AG09309 (cell line): ENCODE data around the gene GJA3.

Experiments
- DNase-seq: peaks from one replicate; pipeline ENCODE4 v3.0.0-alpha.2; 2010; ENCODE audit warnings: low read depth
- H3K4me3 ChIP-seq: 2 replicates; pipeline ENCODE4 v1.5.1; 2011; ENCODE audit warnings: mild to moderate bottlenecking, low read depth, low read length, moderate library complexity; ENCODE audit not compliant: control insufficient read depth
- TF ChIP-seq, protein P1 (sequence below): IDR thresholded peaks from 2 replicates; pipeline ENCODE4 v1.5.1; 2011; ENCODE audit warnings: mild to moderate bottlenecking, low read depth, low read length, inconsistent platforms; ENCODE audit not compliant: insufficient read depth, control insufficient read depth; ENCODE audit errors: missing control alignments

The GJA3 gene

DNA sequence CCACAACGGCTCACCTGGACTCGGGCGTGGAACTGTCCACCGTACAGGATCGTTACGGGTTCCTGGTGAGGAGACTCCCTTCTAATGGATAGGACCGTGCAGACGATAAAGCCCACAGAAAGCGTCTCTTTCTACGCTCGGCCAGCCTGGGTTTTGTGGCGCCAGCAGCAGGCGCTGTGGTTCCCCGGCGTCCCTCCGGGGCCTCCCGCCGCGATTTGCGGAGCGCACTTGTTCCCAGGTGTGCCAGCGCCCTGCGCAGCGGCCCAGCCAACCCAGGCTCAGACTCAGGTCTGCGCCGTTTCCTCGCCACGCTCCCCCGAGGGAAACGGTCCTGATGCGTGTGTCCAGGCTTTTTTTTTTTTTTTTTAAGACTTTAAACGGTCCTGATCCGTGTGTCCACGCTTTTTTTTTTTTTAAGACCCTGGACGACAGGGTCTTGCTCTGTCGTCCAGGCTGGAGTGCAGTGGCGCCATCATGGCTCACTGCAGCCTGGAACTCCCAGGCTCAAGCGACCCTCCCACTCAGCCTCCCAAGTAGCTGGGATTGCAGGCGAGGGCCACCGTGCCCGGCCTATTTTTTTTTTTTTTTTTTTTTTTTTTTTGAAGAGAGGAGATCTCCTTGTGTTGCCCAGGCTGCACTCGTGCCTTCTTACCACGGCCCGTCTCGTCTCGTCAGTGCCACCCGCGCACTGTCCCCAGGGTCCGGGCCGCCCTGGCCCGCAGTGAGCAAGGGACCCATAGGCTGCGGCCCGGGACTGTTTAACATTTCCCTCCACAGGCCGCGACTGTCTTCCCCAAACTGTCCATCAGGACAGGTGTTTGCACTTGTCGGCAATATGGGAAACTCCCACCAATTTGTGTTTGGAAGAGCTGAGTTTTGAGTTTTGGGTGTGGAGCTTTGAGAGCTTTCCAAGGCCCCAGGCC, 23.8 kb downstream of the GJA3 start:
- DNase-seq = no peak
- no peak overlapping the region for H3K4me3 ChIP-seq
- TF ChIP-seq, protein P1, sequence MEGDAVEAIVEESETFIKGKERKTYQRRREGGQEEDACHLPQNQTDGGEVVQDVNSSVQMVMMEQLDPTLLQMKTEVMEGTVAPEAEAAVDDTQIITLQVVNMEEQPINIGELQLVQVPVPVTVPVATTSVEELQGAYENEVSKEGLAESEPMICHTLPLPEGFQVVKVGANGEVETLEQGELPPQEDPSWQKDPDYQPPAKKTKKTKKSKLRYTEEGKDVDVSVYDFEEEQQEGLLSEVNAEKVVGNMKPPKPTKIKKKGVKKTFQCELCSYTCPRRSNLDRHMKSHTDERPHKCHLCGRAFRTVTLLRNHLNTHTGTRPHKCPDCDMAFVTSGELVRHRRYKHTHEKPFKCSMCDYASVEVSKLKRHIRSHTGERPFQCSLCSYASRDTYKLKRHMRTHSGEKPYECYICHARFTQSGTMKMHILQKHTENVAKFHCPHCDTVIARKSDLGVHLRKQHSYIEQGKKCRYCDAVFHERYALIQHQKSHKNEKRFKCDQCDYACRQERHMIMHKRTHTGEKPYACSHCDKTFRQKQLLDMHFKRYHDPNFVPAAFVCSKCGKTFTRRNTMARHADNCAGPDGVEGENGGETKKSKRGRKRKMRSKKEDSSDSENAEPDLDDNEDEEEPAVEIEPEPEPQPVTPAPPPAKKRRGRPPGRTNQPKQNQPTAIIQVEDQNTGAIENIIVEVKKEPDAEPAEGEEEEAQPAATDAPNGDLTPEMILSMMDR = peak; percentile 40

DNA sequence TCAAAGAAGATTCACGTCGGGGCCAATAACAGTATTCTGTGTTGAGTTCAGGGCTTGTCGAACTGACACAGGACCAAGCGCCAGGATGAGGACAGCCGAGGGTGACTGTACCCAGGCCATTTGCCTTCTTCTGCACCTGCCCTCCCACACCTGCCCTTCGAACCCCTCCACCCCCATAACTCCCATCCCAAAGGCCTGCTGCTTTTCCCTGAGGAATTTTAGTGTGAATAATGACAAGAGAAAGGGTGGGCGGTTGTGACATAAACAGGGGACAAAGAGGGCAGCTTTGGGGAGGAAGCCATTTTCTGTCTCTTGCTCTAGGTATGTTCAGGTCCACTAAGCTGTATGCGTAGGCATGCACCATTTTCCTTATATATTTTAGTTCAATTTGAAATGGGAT, 26.1 kb downstream of the GJA3 start:
- TF ChIP-seq, protein P1 = no peak
- H3K4me3 ChIP-seq = no peak overlapping the region
- no peak for DNase-seq

DNA sequence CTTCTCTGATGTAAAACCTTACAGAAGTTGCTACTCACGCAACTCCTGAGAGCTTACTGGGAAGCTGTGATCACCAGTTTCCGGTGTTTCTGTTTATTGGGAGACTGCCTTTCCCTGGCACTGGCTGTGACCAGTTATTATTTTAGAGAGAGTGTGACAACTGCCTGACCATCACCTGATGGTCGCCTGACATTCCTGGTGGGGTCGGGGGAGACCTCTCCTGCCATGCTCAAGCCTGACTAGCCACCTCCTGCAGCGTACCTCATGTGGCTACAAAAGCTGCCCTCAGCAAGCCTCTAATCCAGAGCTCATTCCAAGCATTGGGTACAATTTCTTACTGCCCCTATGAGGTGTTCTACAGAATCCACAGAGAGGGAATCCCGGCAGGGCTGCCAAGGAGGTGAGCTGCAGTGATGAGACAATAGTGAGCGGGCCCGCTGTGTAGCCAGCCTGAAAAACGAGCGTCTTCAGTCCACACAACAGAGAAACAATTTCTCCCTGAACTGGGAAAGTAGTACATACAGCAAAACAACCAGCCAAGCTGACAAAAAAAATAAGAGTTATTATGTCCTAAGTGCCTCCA, 28.7 kb downstream of the GJA3 start:
- H3K4me3 ChIP-seq = no peak overlapping the region
- no peak for DNase-seq
- TF ChIP-seq, protein P1 = no peak

DNA sequence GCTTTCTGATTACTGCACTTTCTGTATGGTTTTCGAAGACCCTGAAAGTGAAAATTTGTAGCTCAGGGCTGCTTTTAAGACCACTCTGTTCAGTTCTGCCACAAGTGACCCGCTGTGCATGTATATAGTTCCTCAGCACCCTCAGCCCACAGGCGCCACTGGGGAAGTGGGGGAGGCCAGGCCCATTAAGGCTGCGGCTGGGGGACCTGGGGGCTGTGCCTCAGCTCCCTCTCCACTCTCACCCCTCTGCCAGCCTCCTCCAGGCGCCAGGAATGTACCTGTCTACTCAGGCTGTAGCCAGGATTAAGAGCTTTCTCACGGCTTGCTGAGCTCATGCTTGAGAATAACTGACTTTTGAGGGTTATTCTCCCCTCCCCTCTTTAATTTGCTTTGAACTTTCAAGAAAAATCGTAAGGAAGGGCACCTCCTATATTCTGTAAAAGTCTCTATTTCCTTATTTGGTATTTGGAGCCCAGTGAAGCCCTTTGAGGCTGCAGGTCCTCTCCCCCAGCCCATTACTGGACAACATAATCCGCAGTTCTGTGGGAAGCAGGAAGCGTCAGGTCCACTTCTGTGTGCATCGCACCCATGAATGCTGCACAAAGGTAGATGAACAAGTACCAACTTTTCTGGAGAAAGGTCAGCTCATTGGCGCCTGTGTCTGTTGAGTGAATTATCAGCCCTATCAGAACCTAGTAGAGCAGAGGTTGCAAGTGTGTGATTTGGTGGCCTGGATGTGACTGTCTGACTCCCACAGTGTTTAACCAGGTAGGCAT, 29.6 kb downstream of the GJA3 start:
- no peak overlapping the region for H3K4me3 ChIP-seq
- no peak for DNase-seq
- TF ChIP-seq, protein P1 = no peak

DNA sequence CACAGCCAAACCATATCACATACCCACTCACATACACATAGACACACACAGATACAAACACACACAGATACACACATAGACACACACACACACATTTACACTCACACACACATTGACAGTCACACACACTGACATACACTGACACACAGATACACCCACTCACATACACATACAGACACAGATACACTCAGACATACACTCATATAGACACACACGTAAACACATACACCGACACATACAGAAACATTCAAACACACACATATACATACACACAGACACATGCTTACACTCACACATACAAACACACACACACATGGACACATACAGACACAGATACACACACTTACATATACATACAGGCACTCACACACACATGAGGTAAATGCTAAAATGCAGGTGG, 30.2 kb downstream of the GJA3 start:
- DNase-seq = no peak
- TF ChIP-seq, protein P1 = no peak
- no peak overlapping the region for H3K4me3 ChIP-seq

DNA sequence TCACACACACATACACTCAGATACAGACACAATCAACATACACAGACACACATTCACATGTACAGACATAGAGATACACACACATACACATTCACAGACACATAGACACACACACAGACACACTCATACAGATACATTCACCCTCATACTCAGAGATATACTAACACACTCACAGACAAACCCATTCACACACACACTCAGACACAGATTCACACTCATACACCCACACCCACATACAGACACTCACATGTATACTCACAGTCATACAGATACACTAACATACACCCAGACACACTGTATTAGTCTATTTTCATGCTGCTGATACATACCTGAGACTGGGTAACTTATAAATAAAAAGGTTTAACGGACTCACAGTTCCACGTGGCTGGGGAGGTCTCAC, 30.8 kb downstream of the GJA3 start:
- TF ChIP-seq, protein P1 = no peak
- H3K4me3 ChIP-seq = no peak overlapping the region
- DNase-seq = no peak
